GM18519 (cell line): ENCODE measurements around the gene ANKRD2.
"Not testable (repeated sequence)": the region's sequence is repeated elsewhere in the genome, so short reads cannot be mapped to it uniquely, and the experiment has no call there.

ENCODE experiments used
- ATAC-seq: cut with Tn5 transposase; IDR thresholded peaks from one replicate; pipeline ENCODE4 v1.9.1; 2021; ENCODE audit warnings: mild to moderate bottlenecking, moderate library complexity; ENCODE audit not compliant: unreplicated experiment, low FRiP score

ANKRD2 gene

GRCh38 chr10:97546456-97547270 lies 25.9 kb upstream of the ANKRD2 start:
- ATAC-seq, result no peak

- no peak for ATAC-seq
These were observed 25.3 kb upstream of the ANKRD2 start for GRCh38 chr10:97547271-97547600.

GRCh38 chr10:97547962-97548361 lies 24.6 kb upstream of the ANKRD2 start:
- no peak for ATAC-seq

- ATAC-seq, result no peak
These were observed 23.6 kb upstream of the ANKRD2 start for GRCh38 chr10:97548828-97549455.

- no peak for ATAC-seq
These were observed 22.8 kb upstream of the ANKRD2 start for GRCh38 chr10:97549587-97550322.

GRCh38 chr10:97550336-97551149 lies 22.0 kb upstream of the ANKRD2 start:
- ATAC-seq, result no peak

- no peak for ATAC-seq
These were observed 21.3 kb upstream of the ANKRD2 start for GRCh38 chr10:97551271-97551670.

- ATAC-seq, result peak; percentile 51
These were observed 19.0 kb upstream of the ANKRD2 start for GRCh38 chr10:97553575-97554031.

GRCh38 chr10:97554336-97554735 lies 18.2 kb upstream of the ANKRD2 start:
- ATAC-seq, result not testable (repeated sequence)

GRCh38 chr10:97555541-97555940 lies 17.0 kb upstream of the ANKRD2 start:
- ATAC-seq, result not testable (repeated sequence)

- not testable (repeated sequence) for ATAC-seq
These were observed 11.7 kb upstream of the ANKRD2 start for GRCh38 chr10:97560731-97561381.

GRCh38 chr10:97561386-97562077 lies 11.0 kb upstream of the ANKRD2 start:
- not testable (repeated sequence) for ATAC-seq

GRCh38 chr10:97562329-97562728 lies 10.2 kb upstream of the ANKRD2 start:
- not testable (repeated sequence) for ATAC-seq

GRCh38 chr10:97563337-97563736 lies 9.2 kb upstream of the ANKRD2 start:
- no peak for ATAC-seq

GRCh38 chr10:97564776-97565175 lies 7.8 kb upstream of the ANKRD2 start:
- ATAC-seq, result no peak

- no peak for ATAC-seq
These were observed 6.1 kb upstream of the ANKRD2 start for GRCh38 chr10:97566336-97566996.

GRCh38 chr10:97567891-97568290 lies 4.7 kb upstream of the ANKRD2 start:
- no peak for ATAC-seq

- no peak for ATAC-seq
These were observed 2.3 kb upstream of the ANKRD2 start for GRCh38 chr10:97570146-97570788.
